Stimulated activated CD8-positive, alpha-beta memory T cell treated with anti-CD3 and anti-CD28 coated beads, Interleukin-2, amount 100 ng/mL, for 1 hour (primary cell): ENCODE measurements around the gene RCAN1.
"Not testable (repeated sequence)": the region's sequence is repeated elsewhere in the genome, so short reads cannot be mapped to it uniquely, and the experiment has no call there.

ENCODE experiments used
- DNase-seq, 2 donors: peaks; one replicate each; pipeline ENCODE4 v3.0.0-alpha.2; 2020; ENCODE audit warnings: low read depth in 2 of 2

RCAN1 gene

GRCh38 chr21:34568801-34569200 lies 46.1 kb downstream of the RCAN1 start:
- not testable (repeated sequence) for DNase-seq

GRCh38 chr21:34567604-34568155 lies 47.2 kb downstream of the RCAN1 start:
- DNase-seq = no peak

- no peak for DNase-seq
Observed at GRCh38 chr21:34565238-34565637, 49.7 kb downstream of the RCAN1 start.

- not testable (repeated sequence) for DNase-seq
Observed at GRCh38 chr21:34563370-34563769, 51.5 kb downstream of the RCAN1 start.

- no peak for DNase-seq
Observed at GRCh38 chr21:34561806-34562205, 53.1 kb downstream of the RCAN1 start.

- DNase-seq = no peak
Observed at GRCh38 chr21:34560609-34561008, 54.3 kb downstream of the RCAN1 start.

GRCh38 chr21:34560021-34560420 lies 54.9 kb downstream of the RCAN1 start:
- DNase-seq = no peak

- no peak for DNase-seq
Observed at GRCh38 chr21:34559089-34559631, 55.8 kb downstream of the RCAN1 start.

GRCh38 chr21:34558166-34558565 lies 56.7 kb downstream of the RCAN1 start:
- DNase-seq = no peak

- DNase-seq = no peak
Observed at GRCh38 chr21:34557261-34557660, 57.7 kb downstream of the RCAN1 start.

GRCh38 chr21:34554670-34555069 lies 60.2 kb downstream of the RCAN1 start:
- not testable (repeated sequence) for DNase-seq

- no peak for DNase-seq
Observed at GRCh38 chr21:34554227-34554626, 60.7 kb downstream of the RCAN1 start.

GRCh38 chr21:34553151-34553952 lies 61.6 kb downstream of the RCAN1 start:
- no peak for DNase-seq

- DNase-seq = no peak
Observed at GRCh38 chr21:34552360-34553098, 62.4 kb downstream of the RCAN1 start.

- no peak for DNase-seq
Observed at GRCh38 chr21:34550182-34550799, 64.6 kb downstream of the RCAN1 start.

- no peak for DNase-seq
Observed at GRCh38 chr21:34548781-34549376, 66.0 kb downstream of the RCAN1 start.

- DNase-seq = no peak
Observed at GRCh38 chr21:34546542-34546941, 68.4 kb downstream of the RCAN1 start.

GRCh38 chr21:34545079-34545884 lies 69.6 kb downstream of the RCAN1 start:
- DNase-seq = no peak

- DNase-seq = no peak
Observed at GRCh38 chr21:34544032-34544496, 70.8 kb downstream of the RCAN1 start.

GRCh38 chr21:34543017-34543416 lies 71.9 kb downstream of the RCAN1 start:
- DNase-seq = no peak

GRCh38 chr21:34540206-34540605 lies 74.7 kb downstream of the RCAN1 start:
- no peak for DNase-seq
